Renal cortical epithelial cell (primary cell): ENCODE results near the gene CA5A. TPM values are rescaled to one million over a fixed set of nuclear protein-coding genes. Genes with fewer than 3 reads are reported as not detected.
"Not testable (repeated sequence)": the region's sequence is repeated elsewhere in the genome, so short reads cannot be mapped to it uniquely, and the experiment has no call there.

Experiments
- DNase-seq: peaks from one replicate; pipeline ENCODE4 v3.0.0-alpha.2; 2011; ENCODE audit warnings: low read depth
- total RNA-seq: library from RNA; depleted of rRNA; stranded (reverse); fragments of >200 nt; gene quantifications from 2 replicates; pipeline ENCODE4 v1.2.3, GENCODE V29; 2014

Gene CA5A
- total RNA-seq, 1 donor from 2014 or later: not detected

- DNase-seq: peak; percentile 96
Measured at GRCh38 chr16:87868254-87869029, 67.9 kb downstream of the CA5A start.

- DNase-seq: not testable (repeated sequence)
Measured at GRCh38 chr16:87865902-87866555, 70.3 kb downstream of the CA5A start.

GRCh38 chr16:87864331-87864989 is 71.9 kb downstream of the CA5A start:
- DNase-seq: peak; percentile 96

- DNase-seq: not testable (repeated sequence)
Measured at GRCh38 chr16:87863327-87863635, 73.0 kb downstream of the CA5A start.

GRCh38 chr16:87862597-87863326 is 73.6 kb downstream of the CA5A start:
- DNase-seq: not testable (repeated sequence)

GRCh38 chr16:87861300-87862099 is 74.8 kb downstream of the CA5A start:
- DNase-seq: not testable (repeated sequence)

GRCh38 chr16:87860553-87861299 is 75.6 kb downstream of the CA5A start:
- peak; percentile 76 for DNase-seq

DNA sequence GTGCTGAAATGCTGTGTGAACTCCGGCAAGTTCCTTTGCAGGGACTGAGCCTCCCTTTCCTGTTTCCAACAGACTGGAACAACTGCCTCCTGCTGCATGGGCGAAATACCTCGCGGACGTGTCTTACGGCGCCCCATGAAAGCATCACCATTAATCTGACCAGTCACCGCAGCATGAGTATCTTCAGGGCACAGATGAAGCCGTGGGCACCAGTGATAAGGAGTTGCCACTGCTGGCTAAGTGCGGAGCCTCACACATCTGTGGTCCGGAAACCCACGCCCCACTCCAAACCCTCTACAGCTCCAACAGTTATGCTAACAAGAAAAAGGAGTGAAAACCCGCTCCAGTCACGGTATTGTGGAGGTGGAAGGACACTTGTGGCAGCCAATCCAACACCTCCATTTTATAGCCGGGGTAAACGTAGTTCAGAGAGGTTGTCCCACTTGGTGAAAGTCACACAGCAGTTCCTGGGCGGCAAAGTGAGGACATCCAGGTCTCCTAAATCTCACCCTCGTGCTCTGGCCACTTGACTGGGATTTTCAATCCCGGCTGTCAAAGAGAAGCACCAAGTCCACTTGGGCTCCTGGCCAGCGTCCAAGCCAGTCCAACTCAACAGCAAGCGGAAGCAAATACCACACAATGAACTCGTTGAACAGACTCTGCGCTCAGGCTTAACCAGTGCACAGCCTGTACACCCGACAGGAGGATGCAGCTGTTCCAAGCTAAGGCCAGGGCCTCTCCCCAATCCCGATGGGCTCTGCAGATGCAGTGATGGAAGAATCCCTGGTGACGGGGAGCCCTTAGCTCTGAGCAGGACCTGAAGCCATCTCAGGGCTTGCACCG is 78.0 kb downstream of the CA5A start:
- not testable (repeated sequence) for DNase-seq

- peak; percentile 49 for DNase-seq
Measured at GRCh38 chr16:87856791-87857228, 79.5 kb downstream of the CA5A start.

DNA sequence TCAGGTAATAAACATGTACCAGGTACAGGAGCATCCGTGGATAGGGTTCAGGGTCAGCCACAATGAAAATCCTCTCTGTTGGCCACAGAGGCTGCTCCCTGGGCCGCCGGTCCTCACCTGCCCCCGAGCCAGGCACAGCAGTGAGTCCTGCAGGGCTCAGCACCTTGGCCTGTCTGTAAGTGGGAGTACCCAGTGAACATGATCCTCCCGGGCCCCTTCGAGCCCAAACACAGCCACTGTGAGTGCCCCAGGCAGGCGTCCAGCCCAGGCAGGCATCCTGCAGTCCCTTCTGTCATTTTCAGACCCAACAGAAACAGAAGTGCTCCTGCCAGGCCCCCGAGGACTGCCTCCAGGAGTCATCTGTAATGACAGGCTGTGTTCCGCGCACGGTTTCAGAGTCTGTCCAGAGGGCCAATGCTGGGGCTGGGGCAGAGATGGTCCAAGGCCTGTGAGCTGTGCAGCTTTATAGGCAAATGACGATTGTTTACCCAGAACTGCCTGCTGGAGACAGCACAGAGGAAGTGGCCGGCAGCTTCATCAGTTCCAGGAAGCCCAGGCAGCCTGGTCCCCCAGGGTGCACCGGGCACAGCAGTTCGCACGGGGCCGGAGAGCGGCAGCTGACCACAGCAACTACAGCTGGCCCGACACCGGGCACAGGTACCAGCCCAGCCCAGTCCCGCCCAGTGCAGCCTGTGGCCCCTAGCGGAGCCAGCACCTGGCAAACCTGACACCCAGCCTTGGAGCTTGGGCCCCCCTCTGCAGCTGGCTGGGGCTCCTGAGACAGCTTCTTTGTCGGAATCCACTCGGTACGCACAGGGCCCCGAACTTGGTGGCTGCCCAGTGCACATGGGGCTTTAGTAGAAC is 80.2 kb downstream of the CA5A start:
- DNase-seq: peak; percentile 51

GRCh38 chr16:87854907-87855683 is 81.2 kb downstream of the CA5A start:
- DNase-seq: no peak

GRCh38 chr16:87854053-87854906 is 82.0 kb downstream of the CA5A start:
- DNase-seq: no peak

DNA sequence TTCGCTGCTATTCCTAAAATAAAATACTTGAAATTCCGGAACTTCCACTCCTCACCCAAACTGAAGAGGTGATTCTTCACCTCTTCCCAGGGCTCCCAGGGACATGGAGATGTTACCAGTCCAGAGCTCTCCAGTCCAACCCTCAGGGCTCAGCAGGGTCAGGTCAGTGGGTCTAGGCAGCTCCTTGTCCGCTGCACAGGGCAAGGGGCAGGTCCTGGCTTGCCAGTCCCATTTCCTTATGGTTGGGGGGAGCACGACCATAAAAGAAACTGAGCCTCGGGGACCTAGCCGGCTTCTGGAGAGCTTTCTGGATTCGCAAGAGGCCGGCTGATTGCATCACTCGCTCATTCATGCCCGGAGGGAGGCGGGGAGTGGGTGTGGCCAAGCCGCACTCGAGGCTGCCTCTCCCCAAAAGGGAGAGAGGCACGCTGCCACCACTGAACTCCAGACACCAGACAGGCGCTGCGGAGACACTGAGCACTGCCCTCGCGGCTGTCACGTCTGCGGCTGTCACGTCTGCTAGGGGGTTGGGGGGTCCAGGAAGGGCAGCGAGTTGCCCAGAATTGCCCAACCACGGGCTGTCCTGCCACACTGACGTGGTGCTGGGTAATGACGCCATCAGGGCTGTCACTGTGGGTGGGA is 82.8 kb downstream of the CA5A start:
- DNase-seq: peak; percentile 77

DNA sequence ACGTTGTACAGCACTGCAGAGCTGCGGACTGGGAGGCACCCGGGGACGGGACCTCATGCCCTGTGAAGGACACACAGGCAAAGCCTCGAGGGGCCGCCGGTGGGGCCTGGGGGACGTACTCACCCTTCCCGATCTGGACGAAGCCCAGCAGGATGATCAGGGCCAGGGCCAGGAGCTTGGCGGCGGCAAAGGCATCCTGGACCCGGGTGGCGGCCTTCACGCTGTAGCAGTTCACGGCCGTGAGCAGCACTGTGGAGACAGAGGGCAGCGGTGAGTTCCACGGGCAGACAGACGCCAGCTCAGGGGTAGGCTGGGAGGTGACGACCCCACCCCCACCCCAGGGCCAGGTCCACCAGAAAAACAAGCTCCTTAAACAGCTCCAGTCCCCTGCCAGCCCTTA is 84.7 kb downstream of the CA5A start:
- DNase-seq: no peak

GRCh38 chr16:87851141-87851587 is 85.2 kb downstream of the CA5A start:
- peak; percentile 42 for DNase-seq
